BLaER1 treated with 17β-estradiol and CSF1 and Interleukin-3, amounts not matched to agents 10 nM and 100 nM (cell line): Measurements from ENCODE around the gene PRAMEF26.
"Not testable (repeated sequence)": the region's sequence is repeated elsewhere in the genome, so short reads cannot be mapped to it uniquely, and the experiment has no call there.

Source experiments
- H3K27ac ChIP-seq, 11 experiments: shearing (Covaris generic); formaldehyde crosslinking; 2 replicates each; pipeline ENCODE4 v1.8.1; 2022
- H3K27me3 ChIP-seq, 11 experiments: shearing (Covaris generic); formaldehyde crosslinking; 2 replicates each; pipeline ENCODE4 v1.8.1; 2022
- H3K36me3 ChIP-seq, 11 experiments: shearing (Covaris generic); formaldehyde crosslinking; 2 replicates each; pipeline ENCODE4 v1.8.1; 2022
- H3K4me1 ChIP-seq, 10 experiments: shearing (Covaris generic); formaldehyde crosslinking; 2 replicates each; pipeline ENCODE4 v1.8.1; 2022
- H3K4me2 ChIP-seq, 11 experiments: shearing (Covaris generic); formaldehyde crosslinking; 2 replicates each; pipeline ENCODE4 v1.8.1; 2022
- H3K4me3 ChIP-seq, 10 experiments: shearing (Covaris generic); formaldehyde crosslinking; 2 replicates each; pipeline ENCODE4 v1.8.1; 2022
- H3K9ac ChIP-seq, 11 experiments: shearing (Covaris generic); formaldehyde crosslinking; 2 replicates each; pipeline ENCODE4 v1.8.1; 2022
- H3K9me3 ChIP-seq, 11 experiments: shearing (Covaris generic); formaldehyde crosslinking; replicated peaks in 1 of 11; 2 replicates each; pipeline ENCODE4 v1.8.1; 2022
- H4K20me1 ChIP-seq, 11 experiments: shearing (Covaris generic); formaldehyde crosslinking; 2 replicates each; pipeline ENCODE4 v1.8.1; 2022

PRAMEF26 gene

GRCh38 chr1:13155909-13156308, at the start of gene PRAMEF26:
PRAMEF26 (minus strand) TSS chr1:13156009; CDS start chr1:13153095, 2,914 bp downstream.
- not testable (repeated sequence) for H3K4me3 ChIP-seq, H3K27ac ChIP-seq, H3K9me3 ChIP-seq, H3K4me1 ChIP-seq, H3K36me3 ChIP-seq, H3K27me3 ChIP-seq, H4K20me1 ChIP-seq, H3K4me2 ChIP-seq, H3K9ac ChIP-seq

- not testable (repeated sequence) for H3K4me1 ChIP-seq, H4K20me1 ChIP-seq, H3K27me3 ChIP-seq, H3K4me3 ChIP-seq, H3K27ac ChIP-seq, H3K9ac ChIP-seq, H3K36me3 ChIP-seq, H3K4me2 ChIP-seq, H3K9me3 ChIP-seq
Measured at GRCh38 chr1:13201309-13201708, 45.5 kb upstream of the PRAMEF26 start, which contains the start of gene PRAMEF13. PRAMEF13 (minus strand) TSS chr1:13201409; CDS start chr1:13199589, 1,820 bp downstream.

- H4K20me1 ChIP-seq, H3K9me3 ChIP-seq, H3K4me2 ChIP-seq, H3K27me3 ChIP-seq, H3K36me3 ChIP-seq, H3K4me1 ChIP-seq, H3K4me3 ChIP-seq, H3K27ac ChIP-seq, H3K9ac ChIP-seq: not testable (repeated sequence)
Measured at GRCh38 chr1:13171548-13171947, 15.7 kb upstream of the PRAMEF26 start, which contains the start of gene PRAMEF9. PRAMEF9 (plus strand) TSS chr1:13171848; CDS start chr1:13175281, 3,433 bp downstream.

GRCh38 chr1:13165531-13165930, 9.7 kb upstream of the PRAMEF26 start, which contains the start of gene HNRNPCL4:
HNRNPCL4 (minus strand) TSS chr1:13165631; CDS start chr1:13165467, 164 bp downstream.
- not testable (repeated sequence) for H3K4me3 ChIP-seq, H3K27ac ChIP-seq, H3K9ac ChIP-seq, H3K9me3 ChIP-seq, H4K20me1 ChIP-seq, H3K4me2 ChIP-seq, H3K4me1 ChIP-seq, H3K27me3 ChIP-seq, H3K36me3 ChIP-seq

GRCh38 chr1:13116754-13117153, 39.1 kb downstream of the PRAMEF26 start, which contains the start of gene HNRNPCL2:
HNRNPCL2 (minus strand) TSS chr1:13116854; CDS start chr1:13116400, 454 bp downstream.
- H3K4me3 ChIP-seq, H3K27ac ChIP-seq, H3K9me3 ChIP-seq, H3K4me2 ChIP-seq, H3K36me3 ChIP-seq, H3K27me3 ChIP-seq, H4K20me1 ChIP-seq, H3K4me1 ChIP-seq, H3K9ac ChIP-seq: not testable (repeated sequence)
